Osteoblast (primary cell): ENCODE results near the gene TGFBRAP1. TPM values are rescaled to one million over a fixed set of nuclear protein-coding genes. Genes with fewer than 3 reads are reported as not detected.

Source experiments
- DNase-seq: peaks from one replicate; pipeline ENCODE4 v3.0.0; 2011; ENCODE audit warnings: low spot score, mixed read lengths; ENCODE audit not compliant: insufficient read length; ENCODE audit errors: missing footprints
- H2AFZ ChIP-seq: 2 replicates; pipeline ENCODE4 v1.6.0; 2011; ENCODE audit warnings: mild to moderate bottlenecking, low read length
- H3K27ac ChIP-seq: 2 replicates; pipeline ENCODE4 v1.5.1; 2011; ENCODE audit warnings: mild to moderate bottlenecking, low read depth, low read length, moderate library complexity
- H3K27me3 ChIP-seq: 2 replicates; pipeline ENCODE4 v1.6.0; 2012; ENCODE audit warnings: mild to moderate bottlenecking, control low read depth, inconsistent platforms, low read length, moderate library complexity; ENCODE audit not compliant: insufficient read depth
- H3K36me3 ChIP-seq: 2 replicates; pipeline ENCODE4 v1.5.1; 2011; ENCODE audit warnings: mild to moderate bottlenecking, low read length, control low read depth, moderate library complexity; ENCODE audit not compliant: insufficient read depth
- H3K4me1 ChIP-seq: 2 replicates; pipeline ENCODE4 v1.5.1; 2011; ENCODE audit warnings: mild to moderate bottlenecking, low read length, control low read depth, moderate library complexity; ENCODE audit not compliant: insufficient read depth
- H3K4me2 ChIP-seq: 2 replicates; pipeline ENCODE4 v1.6.0; 2011; ENCODE audit warnings: mild to moderate bottlenecking, low read length; ENCODE audit not compliant: insufficient read depth
- H3K4me3 ChIP-seq: fragments of 200-600 bp; sonication (generic); 3 replicates; pipeline ENCODE4 v1.5.1; 2012; ENCODE audit warnings: mild to moderate bottlenecking, low read length, inconsistent platforms; ENCODE audit not compliant: insufficient read depth
- H3K79me2 ChIP-seq: 2 replicates; pipeline ENCODE4 v1.6.0; 2012; ENCODE audit warnings: mild to moderate bottlenecking, low read length, control low read depth, inconsistent platforms; ENCODE audit not compliant: insufficient read depth
- H3K9me3 ChIP-seq: 2 replicates; pipeline ENCODE4 v1.5.1; 2011; ENCODE audit warnings: low read depth, low read length, control low read depth
- H4K20me1 ChIP-seq: 2 replicates; pipeline ENCODE4 v1.6.0; 2012; ENCODE audit warnings: mild to moderate bottlenecking, low read length, control low read depth; ENCODE audit not compliant: insufficient read depth
- total RNA-seq: library from RNA; depleted of rRNA; stranded (reverse); fragments of >200 nt; gene quantifications from 2 replicates; pipeline ENCODE4 v1.2.3, GENCODE V29; 2012
- TF ChIP-seq, protein P1 (sequence below): IDR thresholded peaks from 2 replicates; pipeline ENCODE4 v1.5.1; 2011; ENCODE audit warnings: mild to moderate bottlenecking, low read depth, low read length, moderate library complexity; ENCODE audit errors: extremely low read depth

TGFBRAP1 gene
- total RNA-seq, 1 donor: 32.6 TPM

DNA sequence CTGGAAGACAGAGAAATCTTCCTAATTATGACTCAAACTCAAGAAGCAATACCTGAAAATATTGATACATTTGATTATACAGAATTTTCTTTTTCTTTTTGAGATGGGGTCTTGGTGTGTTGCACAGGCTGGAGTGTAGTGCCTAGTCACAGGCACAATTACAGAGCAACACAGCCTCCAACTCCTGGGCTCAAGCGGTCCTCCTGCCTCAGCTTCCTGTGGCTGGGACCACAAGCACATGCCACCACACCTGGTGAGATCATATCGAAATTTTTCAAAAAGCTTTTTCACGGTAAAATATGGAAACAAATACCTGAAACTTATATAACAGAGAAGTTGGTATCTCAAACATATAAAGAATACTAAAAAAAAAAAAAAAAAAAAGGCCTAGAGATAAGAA lies 27.9 kb downstream of the TGFBRAP1 start:
- Histone ChIP-seq H3K27me3 (no peaks in the 10 kb centered on the region), H3K9me3 (no peaks in the 10 kb centered on the region), H3K4me2 (no peak overlapping the region), H3K27ac (no peak overlapping the region), H3K36me3 (peaks cover 17% of the 10 kb centered on the region), H3K4me3 (no peak overlapping the region), H4K20me1 (peaks cover 5% of the 10 kb centered on the region), H3K79me2 (peaks cover 67% of the 10 kb centered on the region), H2AFZ (no peak overlapping the region), H3K4me1 (no peaks in the 10 kb centered on the region)
- TF ChIP-seq, protein P1, sequence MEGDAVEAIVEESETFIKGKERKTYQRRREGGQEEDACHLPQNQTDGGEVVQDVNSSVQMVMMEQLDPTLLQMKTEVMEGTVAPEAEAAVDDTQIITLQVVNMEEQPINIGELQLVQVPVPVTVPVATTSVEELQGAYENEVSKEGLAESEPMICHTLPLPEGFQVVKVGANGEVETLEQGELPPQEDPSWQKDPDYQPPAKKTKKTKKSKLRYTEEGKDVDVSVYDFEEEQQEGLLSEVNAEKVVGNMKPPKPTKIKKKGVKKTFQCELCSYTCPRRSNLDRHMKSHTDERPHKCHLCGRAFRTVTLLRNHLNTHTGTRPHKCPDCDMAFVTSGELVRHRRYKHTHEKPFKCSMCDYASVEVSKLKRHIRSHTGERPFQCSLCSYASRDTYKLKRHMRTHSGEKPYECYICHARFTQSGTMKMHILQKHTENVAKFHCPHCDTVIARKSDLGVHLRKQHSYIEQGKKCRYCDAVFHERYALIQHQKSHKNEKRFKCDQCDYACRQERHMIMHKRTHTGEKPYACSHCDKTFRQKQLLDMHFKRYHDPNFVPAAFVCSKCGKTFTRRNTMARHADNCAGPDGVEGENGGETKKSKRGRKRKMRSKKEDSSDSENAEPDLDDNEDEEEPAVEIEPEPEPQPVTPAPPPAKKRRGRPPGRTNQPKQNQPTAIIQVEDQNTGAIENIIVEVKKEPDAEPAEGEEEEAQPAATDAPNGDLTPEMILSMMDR: no peak
- DNase-seq: no peak

GRCh38 chr2:105299290-105299689 lies 30.2 kb downstream of the TGFBRAP1 start:
- H3K36me3 ChIP-seq: peaks cover 22% of the 10 kb centered on the region
- no peak overlapping the region for H3K4me3 ChIP-seq
- no peaks in the 10 kb centered on the region for H3K27me3 ChIP-seq
- H3K27ac ChIP-seq: no peak overlapping the region
- H3K79me2 ChIP-seq: peaks cover 52% of the 10 kb centered on the region
- H4K20me1 ChIP-seq: peaks cover 5% of the 10 kb centered on the region
- no peak overlapping the region for H2AFZ ChIP-seq
- no peak overlapping the region for H3K4me2 ChIP-seq
- TF ChIP-seq, protein P1: no peak
- H3K4me1 ChIP-seq: no peaks in the 10 kb centered on the region
- no peaks in the 10 kb centered on the region for H3K9me3 ChIP-seq
- no peak for DNase-seq

DNA sequence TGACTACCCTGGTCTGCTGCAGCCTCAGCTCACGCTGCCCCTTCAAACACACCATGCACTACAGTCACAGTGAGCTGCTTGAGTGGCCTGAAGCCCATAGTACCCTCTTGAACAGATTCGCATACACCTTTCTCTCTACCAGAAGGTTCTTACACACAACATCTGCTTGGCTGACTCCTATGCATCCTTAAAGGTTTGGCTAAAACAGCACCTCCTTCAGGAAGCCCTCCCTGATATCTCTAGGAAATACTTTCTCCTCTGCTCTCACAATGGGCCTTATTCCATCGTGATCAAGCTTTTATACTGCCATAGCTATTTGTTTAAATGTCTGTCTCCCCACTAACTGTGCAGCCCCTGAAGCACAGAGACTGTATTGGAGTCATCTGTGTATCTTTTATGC lies 31.5 kb downstream of the TGFBRAP1 start:
- Histone ChIP-seq H3K79me2 (peaks cover 41% of the 10 kb centered on the region), H2AFZ (no peak overlapping the region), H3K4me1 (no peaks in the 10 kb centered on the region), H3K4me2 (no peak overlapping the region), H4K20me1 (peaks cover 5% of the 10 kb centered on the region), H3K9me3 (no peaks in the 10 kb centered on the region), H3K27me3 (no peaks in the 10 kb centered on the region), H3K27ac (no peak overlapping the region), H3K36me3 (peaks cover 29% of the 10 kb centered on the region), H3K4me3 (no peak overlapping the region)
- no peak for DNase-seq
- TF ChIP-seq, protein P1: no peak

DNA sequence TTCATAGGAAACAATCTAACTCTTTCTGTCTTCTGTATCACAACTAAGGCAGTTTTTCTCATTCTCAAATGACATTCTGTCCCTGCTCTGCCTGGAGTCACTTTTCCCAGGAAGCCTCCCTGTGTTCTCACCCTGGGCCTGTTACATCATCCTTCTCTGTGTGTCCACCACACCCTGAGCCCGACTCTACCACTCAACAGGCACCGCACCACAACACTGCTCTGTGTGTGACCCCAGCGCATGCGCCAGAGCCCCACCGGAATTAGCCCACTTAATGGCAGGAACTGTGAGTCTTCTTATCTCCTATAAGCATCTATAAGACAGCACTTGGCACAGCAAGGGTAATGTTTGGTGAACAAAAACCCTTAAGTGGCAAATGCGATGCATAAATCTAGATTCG lies 32.3 kb downstream of the TGFBRAP1 start:
- H3K4me2 ChIP-seq: no peak overlapping the region
- H3K36me3 ChIP-seq: peaks cover 31% of the 10 kb centered on the region
- no peaks in the 10 kb centered on the region for H3K9me3 ChIP-seq
- DNase-seq: no peak
- peaks cover 4% of the 10 kb centered on the region for H3K4me1 ChIP-seq
- no peaks in the 10 kb centered on the region for H3K27me3 ChIP-seq
- peaks cover 5% of the 10 kb centered on the region for H4K20me1 ChIP-seq
- peaks cover 37% of the 10 kb centered on the region for H3K79me2 ChIP-seq
- no peak overlapping the region for H3K4me3 ChIP-seq
- TF ChIP-seq, protein P1: no peak
- H2AFZ ChIP-seq: no peak overlapping the region
- no peak overlapping the region for H3K27ac ChIP-seq
